HEK293T (cell line): Measurements from ENCODE around the gene KCNK10.

Experiments used
- BHLHE40 ChIP-seq: fragments of 450-650 bp; IDR thresholded peaks from 2 replicates; pipeline ENCODE4 v1.6.1; 2016; ENCODE audit warnings: mild to moderate bottlenecking, moderate library complexity, borderline replicate concordance
- ELF4 ChIP-seq: fragments of 450-650 bp; IDR thresholded peaks from 2 replicates; pipeline ENCODE4 v1.6.1; 2017; ENCODE audit warnings: antibody characterized with exemption
- FOXM1 ChIP-seq: fragments of 450-650 bp; IDR thresholded peaks from 2 replicates; pipeline ENCODE4 v1.6.1; 2017; ENCODE audit warnings: mild to moderate bottlenecking, borderline replicate concordance
- HDGF ChIP-seq: fragments of 450-650 bp; IDR thresholded peaks from 2 replicates; pipeline ENCODE4 v1.6.1; 2017; ENCODE audit warnings: antibody characterized with exemption, borderline replicate concordance
- SP1 ChIP-seq: fragments of 450-650 bp; IDR thresholded peaks from 2 replicates; pipeline ENCODE4 v1.6.1; 2017
- SUZ12 ChIP-seq: fragments of 450-650 bp; IDR thresholded peaks from 2 replicates; pipeline ENCODE4 v1.6.1; 2016; ENCODE audit warnings: mild to moderate bottlenecking
- ZNF384 ChIP-seq: fragments of 450-650 bp; IDR thresholded peaks from 2 replicates; pipeline ENCODE4 v1.6.1; 2016
- TF ChIP-seq, protein P1 (sequence below): fragments of 450-650 bp; IDR thresholded peaks from 2 replicates; pipeline ENCODE4 v1.6.1; 2016

GRCh38 chr14:88203291-88203690 is 119.8 kb downstream of the KCNK10 start:
- TF ChIP-seq SP1 (no peak), SUZ12 (no peak), ELF4 (no peak), FOXM1 (no peak), ZNF384 (no peak), BHLHE40 (no peak), HDGF (no peak)
- TF ChIP-seq, protein P1, sequence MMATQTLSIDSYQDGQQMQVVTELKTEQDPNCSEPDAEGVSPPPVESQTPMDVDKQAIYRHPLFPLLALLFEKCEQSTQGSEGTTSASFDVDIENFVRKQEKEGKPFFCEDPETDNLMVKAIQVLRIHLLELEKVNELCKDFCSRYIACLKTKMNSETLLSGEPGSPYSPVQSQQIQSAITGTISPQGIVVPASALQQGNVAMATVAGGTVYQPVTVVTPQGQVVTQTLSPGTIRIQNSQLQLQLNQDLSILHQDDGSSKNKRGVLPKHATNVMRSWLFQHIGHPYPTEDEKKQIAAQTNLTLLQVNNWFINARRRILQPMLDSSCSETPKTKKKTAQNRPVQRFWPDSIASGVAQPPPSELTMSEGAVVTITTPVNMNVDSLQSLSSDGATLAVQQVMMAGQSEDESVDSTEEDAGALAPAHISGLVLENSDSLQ = no peak
